ENCODE data around the gene SAYSD1.

SAYSD1 gene

GRCh38 chr6:39060467-39061160 is 54.4 kb downstream of the SAYSD1 start:
- no peaks in the 10 kb centered on the region for H3K36me3 ChIP-seq
- no peaks in the 10 kb centered on the region for H3K9me3 ChIP-seq (ENCODE audit: severe bottlenecking)
- no peak overlapping the region for H3K4me3 ChIP-seq (ENCODE audit: low read depth, low read length)
- DNase-seq = no peak
- no peak for TF ChIP-seq CTCF (IDR thresholded peaks at IDR 0.05; ENCODE audit: low read depth, low read length)
- no peak overlapping the region for H3K27ac ChIP-seq
- H3K27me3 ChIP-seq (ENCODE audit: insufficient read depth, low read depth, severe bottlenecking) = no peaks in the 10 kb centered on the region

GRCh38 chr6:39059496-39060310 is 55.3 kb downstream of the SAYSD1 start:
- no peaks in the 10 kb centered on the region for H3K9me3 ChIP-seq (ENCODE audit: severe bottlenecking)
- H3K27ac ChIP-seq = no peak overlapping the region
- H3K4me3 ChIP-seq (ENCODE audit: low read depth, low read length) = no peak overlapping the region
- H3K36me3 ChIP-seq = no peaks in the 10 kb centered on the region
- no peaks in the 10 kb centered on the region for H3K27me3 ChIP-seq (ENCODE audit: insufficient read depth, low read depth, severe bottlenecking)
- no peak for DNase-seq
- no peak for TF ChIP-seq CTCF (IDR thresholded peaks at IDR 0.05; ENCODE audit: low read depth, low read length)

GRCh38 chr6:39058471-39059147 is 56.4 kb downstream of the SAYSD1 start:
- no peak for DNase-seq
- H3K36me3 ChIP-seq = no peaks in the 10 kb centered on the region
- TF ChIP-seq CTCF (IDR thresholded peaks at IDR 0.05; ENCODE audit: low read depth, low read length) = no peak
- no peaks in the 10 kb centered on the region for H3K27me3 ChIP-seq (ENCODE audit: insufficient read depth, low read depth, severe bottlenecking)
- H3K27ac ChIP-seq = no peak overlapping the region
- H3K4me3 ChIP-seq (ENCODE audit: low read depth, low read length) = no peak overlapping the region
- H3K9me3 ChIP-seq (ENCODE audit: severe bottlenecking) = no peaks in the 10 kb centered on the region

GRCh38 chr6:39057251-39058155 is 57.5 kb downstream of the SAYSD1 start:
- DNase-seq = no peak
- Histone ChIP-seq H3K27ac (no peak overlapping the region), H3K9me3 (ENCODE audit: severe bottlenecking) (no peaks in the 10 kb centered on the region), H3K4me3 (ENCODE audit: low read depth, low read length) (no peak overlapping the region), H3K27me3 (ENCODE audit: insufficient read depth, low read depth, severe bottlenecking) (no peaks in the 10 kb centered on the region), H3K36me3 (no peaks in the 10 kb centered on the region)
- TF ChIP-seq CTCF (IDR thresholded peaks at IDR 0.05; ENCODE audit: low read depth, low read length) = no peak

- Histone ChIP-seq H3K4me3 (ENCODE audit: low read depth, low read length) (no peak overlapping the region), H3K27ac (no peak overlapping the region), H3K9me3 (ENCODE audit: severe bottlenecking) (no peaks in the 10 kb centered on the region), H3K36me3 (no peaks in the 10 kb centered on the region), H3K27me3 (ENCODE audit: insufficient read depth, low read depth, severe bottlenecking) (no peaks in the 10 kb centered on the region)
- no peak for DNase-seq
- TF ChIP-seq CTCF (IDR thresholded peaks at IDR 0.05; ENCODE audit: low read depth, low read length) = no peak
Observed at GRCh38 chr6:39056681-39057080, 58.3 kb downstream of the SAYSD1 start.

Measured in WERI-Rb-1 (cell line).